Esophagus muscularis mucosa (tissue), 4 donors: ENCODE measurements around the gene PF4V1. TPM values are rescaled to one million over a fixed set of nuclear protein-coding genes. Genes with fewer than 3 reads are reported as not detected.

Source experiments
- DNase-seq: peaks from one replicate; pipeline ENCODE4 v3.0.0-alpha.2; 2017; ENCODE audit errors: extremely low spot score
- H3K27ac ChIP-seq, 4 donors: fragments of 200-600 bp; sonication (generic); replicated peaks in 1 of 4; 1 replicate in 3 of 4; 2 replicates in 1 of 4; pipeline ENCODE4 v1.5.1; 2016 to 2019; ENCODE audit warnings: mild to moderate bottlenecking in 1 of 4
- H3K27me3 ChIP-seq, 4 donors: fragments of 200-600 bp; sonication (generic); one replicate each; pipeline versions ENCODE4 v1.5.1 to v1.6.0; 2016 to 2019
- H3K36me3 ChIP-seq, 4 donors: fragments of 200-600 bp; sonication (generic); one replicate each; pipeline ENCODE4 v1.5.1; 2016 to 2019
- H3K4me1 ChIP-seq, 4 donors: fragments of 200-600 bp; sonication (generic); one replicate each; pipeline ENCODE4 v1.5.1; 2016 to 2019
- H3K4me3 ChIP-seq, 4 donors: fragments of 200-600 bp; sonication (generic); 1 replicate in 2 of 4; 2 replicates in 2 of 4; pipeline ENCODE4 v1.5.1; 2016 to 2019; ENCODE audit warnings: mild to moderate bottlenecking in 4 of 4, moderate library complexity in 1 of 4
- H3K9me3 ChIP-seq, 4 donors: fragments of 200-600 bp; sonication (generic); 1 replicate in 3 of 4; 2 replicates in 1 of 4; pipeline ENCODE4 v1.5.1; 2016 to 2019
- CTCF ChIP-seq, 3 experiments: fragments of 200-600 bp in 2 of 3; fragments of 450-650 bp in 1 of 3; sonication (generic) in 2 of 3; IDR thresholded peaks; one replicate each; pipeline ENCODE4 v1.5.1; 2017 to 2019; ENCODE audit warnings: antibody characterized with exemption in 3 of 3, mild to moderate bottlenecking in 2 of 3, moderate library complexity in 1 of 3
- EP300 ChIP-seq: sonication (generic); formaldehyde crosslinking; IDR thresholded peaks from one replicate; pipeline ENCODE4 v1.6.1; 2017; ENCODE audit warnings: antibody characterized with exemption
- POLR2A ChIP-seq: fragments of 450-650 bp; IDR thresholded peaks from one replicate; pipeline ENCODE4 v1.6.1; 2017; ENCODE audit warnings: antibody characterized with exemption, moderate library complexity, mild to moderate bottlenecking, low read depth
- POLR2AphosphoS5 ChIP-seq, 2 donors: sonication (generic); formaldehyde crosslinking; IDR thresholded peaks; one replicate each; pipeline ENCODE4 v1.6.1; 2017; ENCODE audit warnings: antibody characterized with exemption in 2 of 2
- WGBS: methylation state at CpG from one replicate; pipeline ENCODE4 v1.1.5; 2018; 5-methylcytosine and 5-hydroxymethylcytosine counted together
- intact Hi-C: fragments of 100-400 bp; cut with DNase I; formaldehyde crosslinking; loops from one replicate; pipeline ENCODE4 v1.15.1; 2023
- total RNA-seq, 4 donors: library from RNA; depleted of rRNA; stranded (reverse); fragments of >200 nt; gene quantifications; one replicate each; pipeline versions ENCODE4 v1.1.0 to v1.2.1, GENCODE V29; 2016

PF4V1 gene
- total RNA-seq, result not detected

- no peaks in the 10 kb centered on the region for H3K36me3 ChIP-seq
- 34% methylated on average over 19 of the region's 22 CpGs for WGBS
- no peaks in the 10 kb centered on the region for H3K9me3 ChIP-seq
- peak within 1 kb of the TSS in 3 of 4 donors; percentile 14 to 32 (median 22) for H3K4me3 ChIP-seq
- H3K27me3 ChIP-seq, result peaks cover 0 to 31% (median 0%) of the 10 kb centered on the region in 4 donors
- intact Hi-C loops, result no loop called here
- peaks cover 0 to 9% (median 7%) of the 10 kb centered on the region in 4 donors for H3K4me1 ChIP-seq
- TF ChIP-seq POLR2A, result no peak
- TF ChIP-seq EP300, result no peak
- H3K27ac ChIP-seq, result no peak within 1 kb of the TSS
- DNase-seq, result no peak
These were observed at the start of gene PF4V1 for GRCh38 chr4:73853246-73853704. Gene PF4V1 (plus strand): TSS chr4:73853296. CDS start chr4:73853363, 67 bp downstream.

- intact Hi-C loops, result no loop called here
- H3K9me3 ChIP-seq, result peaks cover 0 to 1% (median 0%) of the 10 kb centered on the region in 4 donors
- 69% methylated on average over 3 of the region's 3 CpGs for WGBS
- TF ChIP-seq POLR2AphosphoS5 (IDR thresholded peaks at IDR 0.05) (no peak), CTCF (IDR thresholded peaks at IDR 0.05) (no peak), POLR2A (no peak), EP300 (no peak)
- no peak overlapping the region for H3K27ac ChIP-seq
- H3K4me1 ChIP-seq, result no peaks in the 10 kb centered on the region
- H3K27me3 ChIP-seq, result no peaks in the 10 kb centered on the region
- DNase-seq, result no peak
- H3K36me3 ChIP-seq, result no peaks in the 10 kb centered on the region
- H3K4me3 ChIP-seq, result no peak overlapping the region
These were observed 42.9 kb upstream of the PF4V1 start for GRCh38 chr4:73810191-73810590.

- 90% methylated on average over 1 of the region's 1 CpG for WGBS
- no peaks in the 10 kb centered on the region for H3K9me3 ChIP-seq
- H3K27me3 ChIP-seq, result no peaks in the 10 kb centered on the region
- TF ChIP-seq POLR2AphosphoS5 (IDR thresholded peaks at IDR 0.05), result no peak
- TF ChIP-seq POLR2A, result no peak
- no peak for TF ChIP-seq EP300
- no peak for TF ChIP-seq CTCF (IDR thresholded peaks at IDR 0.05)
- no peak for DNase-seq
- no peak overlapping the region for H3K27ac ChIP-seq
- H3K4me3 ChIP-seq, result no peak overlapping the region
- H3K36me3 ChIP-seq, result no peaks in the 10 kb centered on the region
- no peaks in the 10 kb centered on the region for H3K4me1 ChIP-seq
- intact Hi-C loops, result no loop called here
These were observed 41.3 kb upstream of the PF4V1 start for GRCh38 chr4:73811841-73812240.

- Histone ChIP-seq H3K9me3 (no peaks in the 10 kb centered on the region), H3K36me3 (no peaks in the 10 kb centered on the region), H3K27ac (no peak overlapping the region), H3K4me3 (no peak overlapping the region), H3K4me1 (no peaks in the 10 kb centered on the region), H3K27me3 (no peaks in the 10 kb centered on the region)
- WGBS, result 86% methylated on average over 1 of the region's 1 CpG
- no peak for DNase-seq
- intact Hi-C loops, result no loop called here
- no peak for TF ChIP-seq POLR2A
- no peak for TF ChIP-seq CTCF (IDR thresholded peaks at IDR 0.05)
- no peak for TF ChIP-seq EP300
- TF ChIP-seq POLR2AphosphoS5 (IDR thresholded peaks at IDR 0.05), result no peak
These were observed 38.4 kb upstream of the PF4V1 start for GRCh38 chr4:73814679-73815078.

GRCh38 chr4:73815145-73815544 is 38.0 kb upstream of the PF4V1 start:
- Histone ChIP-seq H3K36me3 (no peaks in the 10 kb centered on the region), H3K4me3 (no peak overlapping the region), H3K4me1 (no peaks in the 10 kb centered on the region), H3K9me3 (no peaks in the 10 kb centered on the region), H3K27ac (no peak overlapping the region), H3K27me3 (no peaks in the 10 kb centered on the region)
- intact Hi-C loops, result no loop called here
- WGBS, result 72% methylated on average over 1 of the region's 1 CpG
- TF ChIP-seq POLR2AphosphoS5 (IDR thresholded peaks at IDR 0.05), result no peak
- TF ChIP-seq POLR2A, result no peak
- TF ChIP-seq CTCF (IDR thresholded peaks at IDR 0.05), result no peak
- no peak for DNase-seq
